ENCODE results near the gene ZDHHC11B.
"Not testable (repeated sequence)": the region's sequence is repeated elsewhere in the genome, so short reads cannot be mapped to it uniquely, and the experiment has no call there.

The ZDHHC11B gene

GRCh38 chr5:801472-801871 lies 16.9 kb upstream of the ZDHHC11B start:
- Histone ChIP-seq H3K4me1 (ENCODE audit: control insufficient read depth, insufficient read depth, low read length) (no peaks in the 10 kb centered on the region), H3K27me3 (ENCODE audit: control insufficient read depth, insufficient read depth, low read length) (no peaks in the 10 kb centered on the region), H3K36me3 (ENCODE audit: insufficient read depth, low read length) (no peaks in the 10 kb centered on the region), H3K4me2 (ENCODE audit: low read length) (no peak overlapping the region), H3K4me3 (ENCODE audit: low read length) (no peak overlapping the region), H3K9me3 (replicated peaks; ENCODE audit: low read length) (no peaks in the 10 kb centered on the region), H3K9ac (ENCODE audit: low read depth, low read length) (no peak overlapping the region)

DNA sequence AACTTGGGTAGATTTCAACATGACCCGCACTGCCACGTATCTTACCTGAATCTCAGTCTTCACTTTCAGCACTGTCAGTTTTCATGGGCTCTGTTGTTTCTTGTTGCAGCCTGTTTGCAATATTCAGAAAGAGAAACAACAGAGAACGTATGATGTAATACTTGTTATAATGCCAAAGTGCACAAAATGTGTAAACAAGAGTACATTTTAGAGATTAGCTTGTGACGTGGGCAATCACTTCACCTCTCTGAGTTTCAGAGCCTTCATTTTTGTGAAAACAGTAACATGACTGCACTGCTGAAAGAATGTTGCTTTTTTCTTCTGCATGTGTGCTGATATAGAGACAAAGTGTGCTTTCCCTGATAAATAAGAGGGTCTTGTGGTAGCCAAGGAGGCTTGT lies 16.5 kb upstream of the ZDHHC11B start:
- not testable (repeated sequence) for H3K4me3 ChIP-seq (ENCODE audit: low read length); H3K27me3 ChIP-seq (ENCODE audit: control insufficient read depth, insufficient read depth, low read length); H3K9me3 ChIP-seq (replicated peaks; ENCODE audit: low read length); H3K36me3 ChIP-seq (ENCODE audit: insufficient read depth, low read length); H3K4me2 ChIP-seq (ENCODE audit: low read length); H3K9ac ChIP-seq (ENCODE audit: low read depth, low read length); H3K4me1 ChIP-seq (ENCODE audit: control insufficient read depth, insufficient read depth, low read length)

GRCh38 chr5:798505-799138 lies 14.1 kb upstream of the ZDHHC11B start:
- not testable (repeated sequence) for H3K4me3 ChIP-seq (ENCODE audit: low read length); H3K9me3 ChIP-seq (replicated peaks; ENCODE audit: low read length); H3K4me2 ChIP-seq (ENCODE audit: low read length); H3K27me3 ChIP-seq (ENCODE audit: control insufficient read depth, insufficient read depth, low read length); H3K4me1 ChIP-seq (ENCODE audit: control insufficient read depth, insufficient read depth, low read length); H3K9ac ChIP-seq (ENCODE audit: low read depth, low read length); H3K36me3 ChIP-seq (ENCODE audit: insufficient read depth, low read length)

DNA sequence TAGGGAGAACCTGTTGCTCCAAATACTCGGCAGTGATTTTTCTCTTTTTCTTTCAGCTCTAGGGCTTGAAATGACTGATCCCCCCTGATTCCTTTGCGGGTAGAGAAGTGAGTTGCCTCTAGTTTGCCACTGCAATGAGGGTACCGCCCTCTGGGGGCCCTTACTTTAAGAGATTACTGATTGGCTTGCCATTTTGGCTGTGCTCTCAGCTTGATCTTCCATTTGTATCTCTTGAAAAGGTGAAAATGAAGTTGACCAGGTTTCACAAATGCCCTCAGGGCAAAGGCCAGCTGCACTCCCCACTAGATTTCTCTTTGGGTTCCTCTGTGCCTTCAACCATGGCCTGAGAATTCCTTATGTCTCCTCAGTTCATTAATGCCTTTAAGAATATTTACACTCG lies 13.5 kb upstream of the ZDHHC11B start:
- H3K4me2 ChIP-seq (ENCODE audit: low read length); H3K4me3 ChIP-seq (ENCODE audit: low read length); H3K36me3 ChIP-seq (ENCODE audit: insufficient read depth, low read length); H3K9ac ChIP-seq (ENCODE audit: low read depth, low read length); H3K9me3 ChIP-seq (replicated peaks; ENCODE audit: low read length); H3K27me3 ChIP-seq (ENCODE audit: control insufficient read depth, insufficient read depth, low read length); H3K4me1 ChIP-seq (ENCODE audit: control insufficient read depth, insufficient read depth, low read length): not testable (repeated sequence)

- not testable (repeated sequence) for H3K4me1 ChIP-seq (ENCODE audit: control insufficient read depth, insufficient read depth, low read length); H3K4me2 ChIP-seq (ENCODE audit: low read length); H3K9ac ChIP-seq (ENCODE audit: low read depth, low read length); H3K9me3 ChIP-seq (replicated peaks; ENCODE audit: low read length); H3K36me3 ChIP-seq (ENCODE audit: insufficient read depth, low read length); H3K4me3 ChIP-seq (ENCODE audit: low read length)
- peaks cover 10% of the 10 kb centered on the region for H3K27me3 ChIP-seq (ENCODE audit: control insufficient read depth, insufficient read depth, low read length)
Observed at GRCh38 chr5:795873-796272, 11.3 kb upstream of the ZDHHC11B start.

DNA sequence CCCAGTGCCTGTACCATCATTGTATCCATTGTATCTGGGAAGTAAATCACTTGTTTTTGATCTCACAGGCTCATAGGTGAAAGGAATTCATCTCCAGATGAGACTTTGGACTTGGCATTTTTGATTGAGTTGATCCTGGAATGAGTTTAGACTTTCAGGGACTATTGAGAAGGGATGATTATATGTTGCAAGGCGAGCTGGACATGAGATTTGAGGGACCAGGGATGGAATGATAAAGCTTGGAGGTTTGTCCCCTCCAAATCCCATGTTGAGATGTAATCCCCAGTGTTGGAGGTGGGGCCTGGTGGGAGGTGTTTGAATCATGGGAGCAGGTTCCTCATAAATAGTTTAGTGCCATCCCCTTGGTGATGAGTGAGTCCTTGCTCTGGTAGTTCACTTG lies 10.4 kb upstream of the ZDHHC11B start:
- not testable (repeated sequence) for H3K4me3 ChIP-seq (ENCODE audit: low read length); H3K4me2 ChIP-seq (ENCODE audit: low read length); H3K9ac ChIP-seq (ENCODE audit: low read depth, low read length); H3K9me3 ChIP-seq (replicated peaks; ENCODE audit: low read length); H3K4me1 ChIP-seq (ENCODE audit: control insufficient read depth, insufficient read depth, low read length); H3K36me3 ChIP-seq (ENCODE audit: insufficient read depth, low read length)
- peaks cover 10% of the 10 kb centered on the region for H3K27me3 ChIP-seq (ENCODE audit: control insufficient read depth, insufficient read depth, low read length)

- peaks cover 19% of the 10 kb centered on the region for H3K27me3 ChIP-seq (ENCODE audit: control insufficient read depth, insufficient read depth, low read length)
- not testable (repeated sequence) for H3K4me1 ChIP-seq (ENCODE audit: control insufficient read depth, insufficient read depth, low read length); H3K4me3 ChIP-seq (ENCODE audit: low read length); H3K36me3 ChIP-seq (ENCODE audit: insufficient read depth, low read length); H3K4me2 ChIP-seq (ENCODE audit: low read length); H3K9me3 ChIP-seq (replicated peaks; ENCODE audit: low read length); H3K9ac ChIP-seq (ENCODE audit: low read depth, low read length)
Observed at GRCh38 chr5:788703-789102, 4.2 kb upstream of the ZDHHC11B start.

GRCh38 chr5:787857-788233 lies 3.3 kb upstream of the ZDHHC11B start:
- not testable (repeated sequence) for H3K4me3 ChIP-seq (ENCODE audit: low read length); H3K4me2 ChIP-seq (ENCODE audit: low read length); H3K36me3 ChIP-seq (ENCODE audit: insufficient read depth, low read length); H3K9me3 ChIP-seq (replicated peaks; ENCODE audit: low read length); H3K9ac ChIP-seq (ENCODE audit: low read depth, low read length); H3K4me1 ChIP-seq (ENCODE audit: control insufficient read depth, insufficient read depth, low read length)
- H3K27me3 ChIP-seq (ENCODE audit: control insufficient read depth, insufficient read depth, low read length): peaks cover 16% of the 10 kb centered on the region

DNA sequence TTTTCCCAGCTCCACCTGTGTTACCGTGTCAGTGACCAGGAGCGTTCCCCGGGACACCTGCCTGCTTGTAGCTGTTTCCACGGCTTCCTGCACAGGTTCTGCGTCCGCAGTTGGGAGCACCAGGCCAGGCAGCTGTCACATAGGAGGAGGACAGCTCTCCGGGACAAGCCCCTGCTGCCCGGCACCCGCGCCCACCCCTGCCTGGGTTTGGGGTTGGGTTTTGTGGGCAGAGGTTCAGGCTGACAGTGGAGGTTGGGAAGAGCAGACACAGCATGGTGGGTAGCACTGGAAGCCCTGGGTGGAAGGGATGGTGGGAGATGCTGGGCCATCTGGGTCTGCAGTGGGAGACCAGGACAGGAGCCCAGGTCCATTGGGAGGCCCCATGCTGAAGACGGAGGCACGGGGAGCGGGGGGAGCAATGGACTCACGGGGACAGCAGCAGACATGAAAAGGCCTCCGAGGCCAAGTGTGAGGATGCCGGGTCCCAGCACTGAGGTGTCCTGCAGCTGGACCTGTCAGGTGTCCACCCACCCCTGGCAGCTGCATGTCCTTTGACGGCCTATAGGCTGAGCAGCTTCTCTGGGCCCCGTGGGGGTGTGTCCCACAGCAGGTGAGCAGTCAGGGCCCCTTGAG lies 2.8 kb upstream of the ZDHHC11B start:
- H3K27me3 ChIP-seq (ENCODE audit: control insufficient read depth, insufficient read depth, low read length): peaks cover 16% of the 10 kb centered on the region
- H3K4me3 ChIP-seq (ENCODE audit: low read length); H3K4me2 ChIP-seq (ENCODE audit: low read length): not testable (repeated sequence)

DNA sequence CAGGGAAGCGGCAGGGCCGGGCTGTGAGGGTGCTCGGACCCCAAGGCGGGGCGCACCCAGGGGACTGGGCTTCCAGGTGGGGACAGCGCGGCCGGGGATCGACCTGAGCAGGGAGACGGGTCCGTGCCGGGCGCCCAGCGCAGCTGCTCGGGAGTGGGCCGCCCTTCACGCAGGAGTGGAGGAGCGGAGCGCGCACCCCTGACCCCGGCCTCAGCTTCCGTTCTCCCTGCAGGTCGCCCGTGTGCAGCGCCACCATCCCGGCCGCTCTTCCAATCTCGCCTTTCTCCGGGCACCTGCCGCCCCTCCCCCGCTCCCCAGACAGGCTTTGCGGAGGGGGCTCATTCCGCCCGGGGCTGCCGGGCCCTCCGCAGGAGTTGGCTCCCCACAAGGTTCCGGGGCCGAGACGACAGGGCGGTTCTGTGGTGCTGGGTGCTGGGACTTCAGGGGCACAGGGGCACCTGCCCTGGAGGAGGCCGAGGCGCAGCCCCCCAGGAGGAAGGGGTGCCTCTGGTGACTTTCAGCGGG lies 714 bp upstream of the ZDHHC11B start:
- H3K4me3 ChIP-seq (ENCODE audit: low read length); H3K9ac ChIP-seq (ENCODE audit: low read depth, low read length); H3K9me3 ChIP-seq (replicated peaks; ENCODE audit: low read length); H3K36me3 ChIP-seq (ENCODE audit: insufficient read depth, low read length); H3K4me1 ChIP-seq (ENCODE audit: control insufficient read depth, insufficient read depth, low read length): not testable (repeated sequence)
- Histone ChIP-seq H3K27me3 (ENCODE audit: control insufficient read depth, insufficient read depth, low read length) (peaks cover 12% of the 10 kb centered on the region), H3K4me2 (ENCODE audit: low read length) (peak overlapping the region; percentile 84)

More for the DNA sequence above, 2.8 kb upstream of the ZDHHC11B start:
- not testable (repeated sequence) for H3K9ac ChIP-seq (ENCODE audit: low read depth, low read length); H3K4me1 ChIP-seq (ENCODE audit: control insufficient read depth, insufficient read depth, low read length); H3K9me3 ChIP-seq (replicated peaks; ENCODE audit: low read length); H3K36me3 ChIP-seq (ENCODE audit: insufficient read depth, low read length)

DNA sequence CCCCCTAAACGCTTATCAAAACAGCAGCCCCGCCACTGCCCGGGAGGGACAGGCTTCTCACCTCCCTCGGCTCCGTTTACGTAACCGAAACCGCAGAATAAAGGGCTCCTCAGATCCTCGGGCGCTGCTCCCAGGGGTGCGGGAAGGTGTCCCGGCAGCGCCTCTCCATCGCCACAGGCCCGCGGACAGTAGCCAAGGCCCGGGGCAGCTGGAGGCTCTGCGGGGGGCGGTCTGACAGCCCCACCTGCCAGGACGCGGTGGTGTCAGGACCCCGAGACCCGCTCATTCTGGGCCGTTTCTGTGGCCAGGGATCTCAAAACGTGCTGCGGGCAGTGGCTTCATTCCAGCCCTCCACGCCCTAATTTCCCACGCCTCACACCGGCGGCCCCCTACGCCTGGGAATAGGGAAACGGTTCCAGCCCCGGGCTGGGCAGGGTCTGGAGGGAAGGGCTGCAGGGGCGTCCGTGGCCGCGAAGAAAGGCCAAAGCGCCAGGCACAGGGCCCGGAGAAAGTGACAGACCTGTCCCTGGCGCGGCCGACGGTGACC lies 575 bp downstream of the ZDHHC11B start:
- Histone ChIP-seq H3K4me2 (ENCODE audit: low read length) (peak overlapping the region; percentile 58), H3K27me3 (ENCODE audit: control insufficient read depth, insufficient read depth, low read length) (peaks cover 12% of the 10 kb centered on the region)
- H3K4me3 ChIP-seq (ENCODE audit: low read length); H3K4me1 ChIP-seq (ENCODE audit: control insufficient read depth, insufficient read depth, low read length); H3K9me3 ChIP-seq (replicated peaks; ENCODE audit: low read length); H3K36me3 ChIP-seq (ENCODE audit: insufficient read depth, low read length); H3K9ac ChIP-seq (ENCODE audit: low read depth, low read length): not testable (repeated sequence)
